ENCODE results near the gene PYM1.
A peak's percentile ranks its signal among the peaks of the same experiment; 100 is the strongest.

The PYM1 gene

GRCh38 chr12:55970775-55971174 lies 43.1 kb upstream of the PYM1 start:
- H3K4me3 ChIP-seq (replicated peaks; ENCODE audit: low read depth, low read length): no peak overlapping the region
- peak; percentile 75 for DNase-seq (ENCODE audit: low read depth)
- no peak for TF ChIP-seq CTCF (IDR thresholded peaks at IDR 0.05; ENCODE audit: low read length, missing control alignments)

- TF ChIP-seq CTCF (IDR thresholded peaks at IDR 0.05; ENCODE audit: low read length, missing control alignments): no peak
- no peak overlapping the region for H3K4me3 ChIP-seq (replicated peaks; ENCODE audit: low read depth, low read length)
- DNase-seq (ENCODE audit: low read depth): no peak
Observed at GRCh38 chr12:55969356-55969755, 41.7 kb upstream of the PYM1 start.

GRCh38 chr12:55966408-55967281 lies 39.0 kb upstream of the PYM1 start, which contains the start of gene CDK2:
TSS of gene CDK2 (plus strand) at chr12:55966830. CDS start at chr12:55967009, 179 bp downstream.
- H3K4me3 ChIP-seq (replicated peaks; ENCODE audit: low read depth, low read length): peak within 1 kb of the TSS; percentile 89
- peak; percentile 74 for DNase-seq (ENCODE audit: low read depth)
- no peak for TF ChIP-seq CTCF (IDR thresholded peaks at IDR 0.05; ENCODE audit: low read length, missing control alignments)

GRCh38 chr12:55965941-55966407 lies 38.3 kb upstream of the PYM1 start, which contains the start of gene PMEL:
TSS of gene PMEL (minus strand) at chr12:55966042. CDS start at chr12:55966011, 31 bp downstream.
- H3K4me3 ChIP-seq (replicated peaks; ENCODE audit: low read depth, low read length): peak within 1 kb of the TSS; percentile 89
- DNase-seq (ENCODE audit: low read depth): no peak
- no peak for TF ChIP-seq CTCF (IDR thresholded peaks at IDR 0.05; ENCODE audit: low read length, missing control alignments)

GRCh38 chr12:55965240-55965639 lies 37.5 kb upstream of the PYM1 start:
- no peak for DNase-seq (ENCODE audit: low read depth)
- H3K4me3 ChIP-seq (replicated peaks; ENCODE audit: low read depth, low read length): no peak overlapping the region
- TF ChIP-seq CTCF (IDR thresholded peaks at IDR 0.05; ENCODE audit: low read length, missing control alignments): no peak

GRCh38 chr12:55963760-55964159 lies 36.1 kb upstream of the PYM1 start:
- no peak overlapping the region for H3K4me3 ChIP-seq (replicated peaks; ENCODE audit: low read depth, low read length)
- TF ChIP-seq CTCF (IDR thresholded peaks at IDR 0.05; ENCODE audit: low read length, missing control alignments): no peak
- DNase-seq (ENCODE audit: low read depth): no peak

Data from fibroblast of pulmonary artery (primary cell).